ENCODE measurements around the gene DIO3.
"Not testable (repeated sequence)": the region's sequence is repeated elsewhere in the genome, so short reads cannot be mapped to it uniquely, and the experiment has no call there.

DIO3 gene

GRCh38 chr14:101543814-101544213, 17.5 kb upstream of the DIO3 start:
- no peak for DNase-seq

GRCh38 chr14:101544550-101544949, 16.7 kb upstream of the DIO3 start:
- no peak for DNase-seq

GRCh38 chr14:101546706-101547105, 14.6 kb upstream of the DIO3 start:
- no peak for DNase-seq

DNA sequence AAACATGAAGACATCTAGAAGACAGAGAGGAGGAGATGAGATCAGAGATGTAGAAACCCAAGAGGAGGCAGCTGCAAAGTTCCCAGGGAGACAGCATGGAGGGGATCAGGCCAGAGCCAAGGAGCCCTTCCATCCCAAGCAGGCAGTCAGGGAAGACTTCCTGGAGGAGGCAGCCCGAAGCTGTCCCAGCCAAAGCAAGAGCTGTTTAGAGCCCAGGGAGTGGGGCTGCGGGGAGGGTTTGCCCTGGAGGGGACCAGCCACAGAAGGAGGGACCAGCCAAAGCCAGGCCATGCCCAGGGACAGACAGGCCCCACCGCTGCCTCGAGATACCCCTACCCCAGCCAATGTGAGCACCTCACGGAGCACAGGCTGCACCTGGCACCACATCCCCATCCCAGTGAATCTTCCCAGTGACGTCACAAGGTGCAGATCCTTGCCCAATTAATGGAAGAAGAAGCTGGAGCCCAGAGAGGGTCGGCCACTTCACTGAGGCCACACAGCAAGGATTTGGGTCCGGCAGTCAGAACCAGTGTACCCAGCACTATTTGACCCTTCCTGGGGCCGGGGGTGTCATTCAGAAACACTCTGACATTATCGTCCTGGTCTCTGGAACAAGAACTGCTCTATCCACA, 14.1 kb upstream of the DIO3 start:
- DNase-seq, result no peak

GRCh38 chr14:101547961-101548669, 13.2 kb upstream of the DIO3 start:
- DNase-seq, result no peak

- no peak for DNase-seq
Observed at GRCh38 chr14:101548710-101549109, 12.6 kb upstream of the DIO3 start.

GRCh38 chr14:101549154-101549553, 12.1 kb upstream of the DIO3 start:
- no peak for DNase-seq

- not testable (repeated sequence) for DNase-seq
Observed at GRCh38 chr14:101550202-101550912, 10.9 kb upstream of the DIO3 start.

GRCh38 chr14:101551729-101552595, 9.3 kb upstream of the DIO3 start:
- DNase-seq, result no peak

- DNase-seq, result no peak
Observed at GRCh38 chr14:101552786-101553231, 8.5 kb upstream of the DIO3 start.

GRCh38 chr14:101553393-101553792, 7.9 kb upstream of the DIO3 start:
- no peak for DNase-seq

DNA sequence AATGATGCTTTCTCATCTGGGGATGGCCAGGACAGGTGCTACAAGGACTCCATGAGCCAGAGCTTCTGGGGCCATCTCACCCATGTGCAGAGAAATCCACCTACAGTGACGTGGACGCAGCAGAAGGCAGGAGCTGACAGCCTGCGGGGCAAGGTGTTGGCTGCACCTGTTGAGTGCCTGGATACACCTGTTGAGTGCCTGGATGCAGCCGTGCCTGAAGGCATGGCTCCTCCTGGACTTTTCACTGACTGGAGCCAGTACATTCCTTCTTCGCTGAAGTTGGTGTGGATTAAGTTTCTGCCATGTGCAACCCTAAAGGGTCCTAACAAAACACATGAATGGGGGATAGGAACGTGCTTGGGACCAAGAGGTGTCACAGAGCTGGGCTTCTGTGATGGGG, 7.4 kb upstream of the DIO3 start:
- no peak for DNase-seq

DNA sequence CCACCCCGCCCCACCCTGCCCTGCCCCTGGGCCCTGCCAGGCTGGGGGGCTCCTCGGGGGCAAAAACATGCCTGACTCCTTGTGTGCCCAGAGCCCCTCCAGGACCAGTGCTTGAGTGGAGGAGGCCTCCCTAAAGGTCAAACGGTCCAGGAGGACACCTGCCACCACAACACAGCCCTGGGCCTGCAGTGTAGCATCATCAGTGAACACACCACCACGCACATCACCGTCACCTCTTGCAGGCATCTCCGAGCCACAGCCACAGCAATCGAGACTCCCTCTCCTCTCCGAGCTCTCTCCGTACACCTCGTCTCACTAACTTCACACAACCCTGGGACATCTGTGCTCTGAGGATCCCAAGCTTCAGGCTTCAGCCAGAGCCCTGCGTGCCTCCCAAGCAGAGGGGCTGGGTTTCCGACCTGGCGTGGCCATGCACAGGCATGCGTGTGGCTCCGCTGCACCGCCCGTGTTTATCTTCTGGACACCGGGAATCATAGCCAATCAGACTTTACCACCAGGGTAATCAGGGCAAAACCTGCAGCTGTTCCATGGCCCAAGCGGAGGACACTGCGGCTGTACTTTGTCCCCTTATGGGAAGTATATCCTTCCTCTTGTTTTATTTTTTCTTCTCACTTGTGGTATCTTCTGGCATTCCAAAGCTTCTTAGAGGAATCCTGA, 6.2 kb upstream of the DIO3 start:
- DNase-seq, result no peak

DNA sequence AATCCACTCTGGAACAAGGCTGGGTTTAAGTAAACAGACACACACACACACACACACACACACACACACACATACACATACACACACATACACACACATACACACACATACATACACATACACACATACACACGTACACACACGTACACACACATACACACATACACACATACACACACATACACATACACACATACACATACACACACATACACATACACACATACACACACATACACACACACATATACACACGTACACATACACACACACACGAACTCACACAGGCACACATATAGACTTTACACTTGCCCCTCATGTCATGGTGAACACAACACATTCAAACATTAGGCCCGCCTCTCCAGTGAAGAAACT, 5.6 kb upstream of the DIO3 start:
- DNase-seq, result not testable (repeated sequence)

DNA sequence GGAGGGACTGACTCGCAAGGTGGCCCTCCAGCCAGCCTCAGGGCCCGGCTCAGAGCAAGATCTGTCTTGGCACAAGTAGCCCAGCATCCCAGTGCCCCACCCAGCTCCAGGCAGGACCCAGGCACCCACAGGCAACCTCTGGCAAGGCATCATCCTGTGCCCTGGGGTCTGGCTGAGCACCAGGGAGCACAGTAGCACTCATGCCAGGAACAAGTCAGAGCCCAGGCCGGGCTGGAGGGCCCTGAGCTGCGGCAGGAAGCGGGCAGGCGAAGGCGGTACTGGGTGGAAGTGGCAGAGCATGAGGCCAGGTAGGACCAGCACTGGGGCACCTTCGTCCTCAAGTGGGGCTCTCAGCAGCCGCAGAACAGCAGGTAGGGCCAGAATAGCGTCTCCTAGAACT, 5.2 kb upstream of the DIO3 start:
- no peak for DNase-seq

GRCh38 chr14:101556566-101557320, 4.6 kb upstream of the DIO3 start:
- no peak for DNase-seq

- no peak for DNase-seq
Observed at GRCh38 chr14:101557321-101557695, 4.0 kb upstream of the DIO3 start.

GRCh38 chr14:101557811-101558738, 3.2 kb upstream of the DIO3 start:
- DNase-seq, result no peak

- no peak for DNase-seq
Observed at GRCh38 chr14:101558739-101559240, 2.5 kb upstream of the DIO3 start.

GRCh38 chr14:101559250-101559623, 2.1 kb upstream of the DIO3 start:
- no peak for DNase-seq
